ENCODE data around the gene PCBP3.

The PCBP3 gene

DNA sequence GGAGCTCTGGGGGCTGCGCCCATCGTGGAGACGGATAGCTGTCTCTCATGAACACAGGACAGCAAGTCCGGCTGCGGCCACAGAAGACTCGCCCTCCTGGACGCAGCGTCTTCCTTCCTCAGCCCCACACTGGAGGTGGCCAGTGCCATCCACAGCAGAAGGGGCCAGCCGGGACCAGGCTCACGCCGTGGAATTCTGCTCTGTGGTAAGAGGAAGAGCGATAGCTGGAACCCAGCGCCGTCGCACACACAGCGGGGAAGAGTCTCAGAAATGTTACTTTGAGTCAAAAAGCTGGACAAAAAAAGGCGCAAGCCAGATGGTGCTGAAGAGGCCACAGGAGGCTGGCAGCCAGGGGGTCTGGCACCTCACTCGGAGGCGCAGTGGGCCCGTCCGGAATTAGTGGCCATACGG, 224.2 kb downstream of the PCBP3 start:
- DNase-seq, result no peak

DNA sequence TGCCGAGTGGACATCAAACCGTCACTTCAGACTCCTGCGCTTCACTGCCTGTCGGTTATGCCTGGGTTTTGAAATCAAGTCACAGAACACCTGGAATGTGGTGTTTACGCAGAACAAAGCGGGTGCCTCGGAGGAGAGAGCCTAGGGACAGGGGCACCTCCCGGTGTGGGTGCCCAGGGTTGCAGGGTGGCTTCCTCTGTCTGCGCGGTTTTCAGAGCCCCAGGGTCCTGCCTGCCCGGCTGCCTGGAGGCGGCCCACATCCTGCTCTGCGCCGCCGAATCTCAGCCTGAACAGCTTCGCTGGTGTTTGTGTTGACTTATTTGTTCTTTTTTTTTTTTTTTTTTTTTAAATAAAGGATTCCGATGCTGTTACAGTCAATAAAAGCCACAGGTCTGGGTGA, 224.6 kb downstream of the PCBP3 start:
- no peak for DNase-seq

DNA sequence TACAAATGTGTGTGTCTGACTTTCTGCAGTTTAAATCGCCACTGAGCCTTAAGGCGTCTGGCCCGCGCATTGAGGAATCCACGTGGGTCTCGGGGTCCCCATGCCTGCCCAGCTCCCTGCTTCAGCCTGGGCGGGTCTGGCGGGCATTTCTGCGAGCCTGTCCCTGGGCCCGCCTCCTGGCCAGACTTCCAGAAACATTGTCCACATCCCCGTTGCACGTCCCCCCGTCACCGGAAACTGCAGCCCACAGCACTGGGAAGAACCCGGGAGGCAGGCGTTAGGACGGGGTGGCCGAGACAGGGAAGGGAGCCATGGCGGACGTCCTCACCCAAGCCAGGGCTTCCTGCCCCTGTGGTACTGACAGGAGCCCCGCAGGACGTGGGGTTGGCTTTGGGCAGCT, 225.0 kb downstream of the PCBP3 start:
- no peak for DNase-seq

DNA sequence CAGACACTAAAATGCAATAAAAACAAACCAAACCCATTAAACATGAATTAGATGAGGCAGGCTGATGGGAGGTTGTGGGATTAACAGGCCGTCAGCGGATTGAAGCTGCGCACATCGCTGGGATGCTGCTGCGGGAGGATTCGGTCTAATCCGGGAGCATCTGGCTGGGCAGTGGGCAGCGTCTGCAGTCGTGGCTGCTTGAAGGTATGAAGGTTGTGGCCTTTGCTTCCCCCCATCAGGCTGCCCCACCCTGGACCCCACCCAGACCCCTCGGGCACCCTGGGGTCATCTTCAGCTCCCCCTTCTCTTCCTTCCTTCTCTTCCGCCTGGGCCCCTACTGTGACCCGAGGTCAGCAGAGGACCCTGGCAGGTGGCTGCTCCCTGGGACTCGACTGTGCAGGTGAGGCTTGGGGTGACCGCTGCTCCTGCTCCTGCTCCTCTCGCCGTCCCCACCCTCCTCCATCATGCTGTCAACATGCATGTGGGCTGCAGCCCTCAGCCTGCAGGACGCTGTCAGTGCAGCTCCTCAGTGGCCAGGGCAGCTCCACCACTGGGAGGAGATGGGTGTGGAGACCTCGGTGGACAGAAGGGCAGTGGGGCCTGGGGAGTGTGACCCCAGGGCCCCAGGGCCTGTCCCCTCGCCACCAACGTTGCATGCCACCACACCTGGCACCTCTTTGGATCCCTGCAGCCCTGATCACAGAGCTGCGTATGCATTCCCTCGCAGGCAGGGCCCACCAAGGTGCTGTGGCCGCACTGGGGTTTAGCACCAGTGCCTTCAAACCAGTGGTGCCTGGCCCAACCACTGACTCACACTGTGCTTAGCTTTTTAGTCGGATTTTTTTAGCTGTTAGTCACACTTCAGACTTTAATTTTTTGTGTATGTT, 225.8 kb downstream of the PCBP3 start:
- no peak for DNase-seq

DNA sequence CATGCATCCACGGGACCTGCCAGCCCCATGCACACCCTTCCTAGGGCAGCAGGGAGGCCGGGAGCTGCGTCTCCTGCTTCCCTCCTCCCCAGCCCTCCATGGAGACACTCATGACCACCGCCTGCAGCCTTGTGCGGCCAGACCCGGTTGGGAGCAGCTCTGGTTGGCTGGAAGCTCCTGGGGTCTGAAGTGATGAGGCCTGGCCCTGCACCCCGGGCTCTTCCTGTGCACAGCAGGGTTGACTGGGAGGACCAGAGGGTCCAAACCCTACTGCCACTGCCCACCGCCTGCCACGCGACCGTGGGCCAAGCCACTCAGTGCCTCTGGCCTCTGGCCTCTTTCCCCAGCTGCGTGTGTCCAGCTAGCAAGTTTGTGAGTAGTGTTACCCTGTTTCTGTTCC, 226.9 kb downstream of the PCBP3 start:
- no peak for DNase-seq

DNA sequence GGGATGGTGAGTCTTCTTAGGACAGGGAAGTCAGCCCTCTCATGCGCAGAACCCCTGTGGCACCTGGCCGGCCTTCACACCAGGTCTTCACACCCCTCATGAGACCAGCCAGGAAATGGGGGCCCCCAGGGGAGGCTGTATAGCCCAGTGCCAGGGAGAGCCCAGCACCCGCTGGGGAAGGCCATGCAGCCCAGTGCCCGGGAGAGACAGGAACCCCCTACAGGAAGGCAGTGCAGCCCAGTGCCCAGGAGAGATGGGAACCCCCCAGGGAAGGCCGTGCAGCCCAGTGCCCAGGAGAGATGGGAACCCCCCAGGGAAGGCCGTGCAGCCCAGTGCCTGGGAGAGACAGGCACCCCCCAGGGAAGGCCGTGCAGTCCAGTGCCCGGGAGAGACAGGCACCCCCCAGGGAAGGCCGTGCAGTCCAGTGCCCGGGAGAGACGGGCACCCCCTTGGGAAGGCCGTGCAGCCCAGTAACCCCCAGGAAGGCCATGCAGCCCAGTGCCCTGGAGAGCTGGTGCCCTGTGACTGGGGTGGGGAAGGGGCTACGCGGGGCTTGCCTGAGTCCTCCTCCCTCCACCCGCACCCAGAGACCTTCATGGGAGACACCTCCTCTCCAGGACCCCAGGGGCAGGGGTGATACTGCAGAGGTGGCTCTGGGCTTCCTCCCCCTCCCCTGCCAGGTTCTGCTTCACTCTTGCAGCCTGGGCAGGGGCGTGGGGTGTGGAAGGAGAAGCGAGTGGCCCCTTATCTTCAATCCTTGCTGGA, 227.5 kb downstream of the PCBP3 start:
- no peak for DNase-seq

DNA sequence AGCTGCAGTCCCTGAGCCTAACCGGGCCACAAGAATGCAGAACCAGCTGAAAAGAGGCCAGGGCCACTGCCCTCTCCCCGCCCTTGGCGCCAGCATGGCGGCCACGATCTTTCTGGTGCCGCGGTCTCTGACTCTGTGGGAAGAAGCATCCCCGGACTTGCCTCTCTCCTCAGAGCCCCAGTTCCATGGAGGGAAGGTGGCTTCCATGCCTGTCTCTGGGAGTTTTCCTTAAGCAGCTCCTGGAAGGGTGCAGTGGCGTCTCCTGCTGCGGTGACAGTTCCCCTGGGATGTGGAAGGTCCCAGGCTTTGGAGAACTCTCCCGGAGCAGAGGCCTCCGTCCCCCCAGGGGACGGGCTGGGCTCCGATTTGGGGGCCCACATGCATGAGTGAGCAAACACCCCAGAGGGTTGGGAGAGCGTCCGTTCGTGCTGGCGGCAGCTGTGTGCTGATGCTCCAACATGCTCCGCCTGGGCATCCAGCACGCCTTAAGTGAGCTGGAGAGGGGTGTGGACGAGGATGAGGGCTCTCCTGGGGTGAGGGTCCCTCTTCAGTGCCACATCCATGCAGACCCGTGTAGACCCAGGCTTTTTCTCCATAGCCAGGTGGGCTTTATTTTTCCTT, 228.2 kb downstream of the PCBP3 start:
- no peak for DNase-seq

DNA sequence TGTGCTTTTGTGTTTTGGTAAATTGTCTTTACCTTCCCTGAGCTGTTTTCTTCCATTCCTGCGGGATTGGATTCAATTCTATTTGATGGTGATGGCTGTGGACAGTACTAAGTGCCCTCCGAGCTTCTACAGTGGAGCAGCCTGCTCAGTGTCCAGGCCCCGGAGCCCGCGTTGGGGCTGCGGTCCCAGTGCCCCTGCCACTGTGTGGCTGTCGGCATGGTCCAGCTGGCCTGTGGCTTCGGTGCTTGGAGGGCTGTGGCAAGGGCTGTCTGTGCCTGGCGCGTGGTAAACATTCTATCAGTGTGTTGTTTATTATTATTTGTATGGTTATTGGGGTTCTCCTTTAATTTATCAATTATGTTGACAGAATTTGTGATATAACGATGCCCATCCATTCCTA, 228.9 kb downstream of the PCBP3 start:
- DNase-seq, result no peak

DNA sequence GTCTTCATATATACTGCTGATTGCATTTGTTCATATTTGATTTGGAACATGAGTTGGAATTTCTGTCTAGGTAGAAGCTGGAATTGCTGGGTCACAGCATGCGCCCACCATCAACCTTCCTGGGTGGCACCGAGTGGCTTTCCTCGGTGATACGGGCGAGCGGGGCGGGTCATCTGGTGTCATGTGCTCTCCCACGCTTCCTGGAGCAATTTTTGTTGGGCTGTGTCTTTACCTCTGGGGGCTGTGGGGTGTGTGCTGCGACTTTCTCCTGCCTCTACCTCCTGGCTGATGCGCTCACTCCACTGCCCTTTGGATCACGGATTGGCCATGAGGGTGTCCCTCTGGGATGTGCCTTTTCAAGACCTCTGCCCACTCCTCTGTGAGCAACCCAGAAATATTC, 229.4 kb downstream of the PCBP3 start:
- no peak for DNase-seq

DNA sequence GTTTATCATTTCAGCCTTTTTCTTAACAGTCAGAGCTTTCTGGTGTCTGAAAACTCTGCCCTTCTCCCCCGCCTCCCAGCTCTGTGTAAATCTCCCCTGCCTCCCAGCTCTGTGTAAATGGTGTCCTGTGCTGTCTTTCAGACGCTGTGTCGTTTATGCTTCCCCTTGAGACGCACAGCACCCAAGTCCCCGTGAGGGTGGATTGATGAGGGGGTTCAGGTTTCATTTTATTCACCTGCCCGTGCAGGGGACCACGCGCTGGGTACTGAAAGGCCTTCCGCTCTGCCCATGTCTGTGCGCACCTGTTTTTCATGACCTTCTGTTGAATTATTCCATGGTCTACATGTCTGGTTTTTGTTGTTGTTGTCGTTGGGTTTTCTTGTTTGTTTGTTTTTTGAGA, 229.9 kb downstream of the PCBP3 start:
- DNase-seq, result no peak

DNA sequence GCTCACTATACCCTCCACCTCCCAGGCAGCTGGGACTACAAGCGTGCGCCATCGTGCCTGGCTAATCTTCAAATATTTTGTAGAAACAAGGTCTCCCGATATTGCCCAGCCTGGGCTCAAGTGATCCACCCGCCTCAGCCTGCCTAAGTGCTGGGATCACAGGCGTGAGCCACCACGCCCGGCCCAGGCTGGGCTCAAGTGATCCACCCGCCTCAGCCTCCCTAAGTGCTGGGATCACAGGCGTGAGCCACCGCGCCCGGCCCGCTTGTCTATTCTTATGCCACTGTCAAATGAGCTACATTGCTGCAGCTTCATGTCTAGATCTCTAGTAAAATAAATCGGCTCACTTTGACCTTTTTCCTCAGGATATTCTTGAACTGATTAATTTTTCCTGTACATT, 230.3 kb downstream of the PCBP3 start:
- DNase-seq, result no peak

DNA sequence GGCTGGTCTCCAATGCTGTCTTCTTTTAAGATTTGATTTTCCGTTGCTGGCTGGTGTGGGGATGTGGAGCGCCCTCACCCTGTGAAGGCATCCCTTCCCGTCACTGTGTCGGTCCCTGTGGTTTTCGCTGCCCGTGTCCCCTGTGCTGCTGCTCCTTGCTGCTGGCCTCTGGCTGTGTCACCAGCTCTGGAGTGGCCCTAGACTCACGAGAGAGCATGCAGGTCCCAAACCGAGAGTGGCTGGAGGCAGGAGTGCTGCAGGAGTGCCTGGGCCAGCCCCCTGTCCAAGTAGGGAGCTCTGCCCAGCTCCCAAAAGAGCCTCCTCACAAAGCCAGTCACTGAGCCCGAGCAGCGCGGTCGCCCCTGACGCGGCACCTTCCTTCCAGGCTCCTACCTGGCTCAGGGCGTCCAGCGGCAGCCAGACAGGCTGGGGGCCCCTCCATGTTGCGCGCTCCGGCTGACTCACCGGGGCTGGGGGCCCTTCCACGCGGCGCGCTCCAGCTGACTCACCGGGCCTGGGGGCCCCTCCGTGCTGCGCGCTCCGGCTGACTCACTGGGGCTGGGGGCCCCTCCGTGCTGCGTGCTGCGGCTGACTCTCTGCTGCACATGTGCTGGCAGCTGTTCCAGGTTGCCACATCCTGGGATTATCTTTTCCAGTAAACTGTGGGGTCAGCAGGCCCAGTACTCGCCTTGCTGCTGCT, 231.3 kb downstream of the PCBP3 start:
- no peak for DNase-seq

DNA sequence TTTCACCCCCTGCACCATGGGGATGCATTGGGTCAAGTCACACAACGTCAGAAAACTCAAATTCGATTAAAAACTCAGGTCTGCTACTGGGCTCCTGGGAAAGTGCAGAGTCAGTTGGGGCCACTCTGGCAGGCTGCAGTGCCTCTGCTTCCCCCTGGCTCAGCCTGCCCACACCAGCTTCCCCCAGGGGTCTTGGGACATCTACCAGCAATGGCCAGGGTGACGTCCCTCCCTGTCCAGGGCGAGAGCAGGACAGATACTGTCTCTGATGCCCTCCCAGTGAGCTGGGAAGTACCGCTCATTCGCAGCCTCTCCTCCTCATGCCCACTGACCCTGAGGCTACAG, 231.9 kb downstream of the PCBP3 start:
- DNase-seq, result no peak

DNA sequence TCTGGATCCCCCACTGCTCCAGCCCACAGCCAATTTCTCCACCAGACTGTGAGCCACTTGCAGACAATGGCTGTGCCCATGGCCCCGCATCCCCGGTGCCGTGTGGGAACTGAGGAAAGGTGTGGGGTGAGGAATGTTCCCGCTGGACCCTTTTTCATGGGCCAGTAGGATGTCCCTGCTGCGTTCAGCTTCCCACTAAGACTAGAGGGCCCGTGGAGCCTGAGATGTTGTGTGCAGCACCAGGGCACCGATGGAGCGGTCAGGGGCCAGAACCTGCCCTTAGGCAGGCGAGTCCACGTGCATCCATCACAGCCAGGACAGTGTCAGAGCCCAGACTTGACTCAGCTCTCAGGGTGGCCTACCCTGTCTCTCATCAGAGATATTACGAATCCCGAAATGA, 232.4 kb downstream of the PCBP3 start:
- no peak for DNase-seq

DNA sequence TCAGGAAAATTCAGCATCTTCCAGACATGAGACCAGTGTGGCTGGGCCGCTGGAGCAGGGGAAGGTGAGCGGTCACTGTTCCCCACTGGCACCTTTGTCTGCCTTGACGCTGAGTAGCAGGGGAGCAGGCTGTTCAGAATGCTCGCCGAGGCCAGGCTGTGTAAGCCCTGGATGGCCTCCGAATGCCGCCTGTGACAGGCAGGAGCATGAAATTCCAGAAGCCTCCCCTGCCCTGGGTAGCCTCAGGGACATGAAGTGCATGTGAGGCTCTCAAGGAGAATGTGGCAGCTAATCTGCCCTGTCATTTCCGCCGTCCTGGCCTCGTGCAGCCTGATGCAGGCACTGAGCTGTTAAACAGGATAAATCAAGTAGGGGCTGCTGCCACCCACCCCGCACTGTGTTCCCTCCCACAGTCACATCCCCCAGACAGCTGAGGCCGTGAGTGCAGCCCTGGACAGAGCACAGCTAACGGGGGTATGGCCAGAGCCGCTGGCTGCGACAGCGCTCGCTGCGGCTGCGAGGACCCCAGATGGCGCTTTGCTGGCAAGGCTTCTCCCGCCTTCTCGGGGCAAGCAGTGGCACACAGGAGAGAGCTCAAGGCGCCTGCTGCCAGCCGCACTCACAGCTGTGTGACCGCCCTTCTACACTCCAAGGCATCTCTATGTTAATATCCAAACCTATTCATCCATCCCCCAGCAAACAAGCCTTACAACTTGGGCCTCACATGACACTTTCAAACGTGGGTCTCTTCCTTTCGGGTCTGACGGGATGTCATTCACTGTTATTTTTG, 233.1 kb downstream of the PCBP3 start:
- no peak for DNase-seq

DNA sequence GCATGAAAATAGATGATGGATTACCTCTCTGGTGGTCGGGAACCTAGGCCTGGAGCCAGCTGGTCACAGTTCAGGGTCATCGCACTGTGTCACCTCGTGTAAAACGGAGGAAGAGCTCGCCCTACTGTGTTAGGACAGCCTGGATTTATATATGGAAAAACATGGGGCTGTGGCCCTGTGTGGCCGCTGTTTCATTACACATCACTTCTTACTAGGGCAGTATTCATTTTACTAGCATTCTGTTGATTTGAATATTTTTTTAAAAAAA, 233.6 kb downstream of the PCBP3 start:
- no peak for DNase-seq

DNA sequence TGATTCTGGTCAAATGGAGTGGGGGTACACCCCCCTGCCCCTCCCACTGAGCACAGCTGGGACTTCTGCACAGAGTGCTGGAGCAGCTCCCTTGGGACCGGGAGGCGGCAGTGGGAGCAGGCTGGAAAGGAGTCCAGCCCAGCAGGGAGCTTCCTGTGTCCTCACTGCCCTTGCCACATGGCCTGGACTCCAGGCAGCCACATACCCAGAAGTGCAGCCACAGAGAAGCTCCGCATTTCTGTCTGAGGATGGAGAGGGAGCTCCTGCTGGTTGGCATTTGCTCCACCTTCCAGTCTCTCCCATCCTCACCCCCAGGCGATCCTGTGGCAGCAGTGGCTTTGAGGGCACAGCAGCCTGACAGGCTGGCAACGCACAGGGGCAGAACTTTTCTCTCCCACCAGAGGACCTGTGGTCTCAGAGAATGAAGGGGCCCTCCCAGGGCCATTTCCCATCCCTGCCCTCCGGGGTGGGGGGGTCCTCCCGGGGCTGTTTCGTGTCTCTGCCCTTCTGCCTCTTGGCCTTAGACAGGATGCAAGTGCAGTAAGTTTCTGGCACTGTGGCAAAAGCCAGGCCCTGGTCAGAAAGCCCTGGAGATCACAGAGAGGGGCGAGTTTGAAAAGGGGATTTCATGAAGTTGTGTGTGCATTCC, 234.4 kb downstream of the PCBP3 start:
- DNase-seq, result no peak

DNA sequence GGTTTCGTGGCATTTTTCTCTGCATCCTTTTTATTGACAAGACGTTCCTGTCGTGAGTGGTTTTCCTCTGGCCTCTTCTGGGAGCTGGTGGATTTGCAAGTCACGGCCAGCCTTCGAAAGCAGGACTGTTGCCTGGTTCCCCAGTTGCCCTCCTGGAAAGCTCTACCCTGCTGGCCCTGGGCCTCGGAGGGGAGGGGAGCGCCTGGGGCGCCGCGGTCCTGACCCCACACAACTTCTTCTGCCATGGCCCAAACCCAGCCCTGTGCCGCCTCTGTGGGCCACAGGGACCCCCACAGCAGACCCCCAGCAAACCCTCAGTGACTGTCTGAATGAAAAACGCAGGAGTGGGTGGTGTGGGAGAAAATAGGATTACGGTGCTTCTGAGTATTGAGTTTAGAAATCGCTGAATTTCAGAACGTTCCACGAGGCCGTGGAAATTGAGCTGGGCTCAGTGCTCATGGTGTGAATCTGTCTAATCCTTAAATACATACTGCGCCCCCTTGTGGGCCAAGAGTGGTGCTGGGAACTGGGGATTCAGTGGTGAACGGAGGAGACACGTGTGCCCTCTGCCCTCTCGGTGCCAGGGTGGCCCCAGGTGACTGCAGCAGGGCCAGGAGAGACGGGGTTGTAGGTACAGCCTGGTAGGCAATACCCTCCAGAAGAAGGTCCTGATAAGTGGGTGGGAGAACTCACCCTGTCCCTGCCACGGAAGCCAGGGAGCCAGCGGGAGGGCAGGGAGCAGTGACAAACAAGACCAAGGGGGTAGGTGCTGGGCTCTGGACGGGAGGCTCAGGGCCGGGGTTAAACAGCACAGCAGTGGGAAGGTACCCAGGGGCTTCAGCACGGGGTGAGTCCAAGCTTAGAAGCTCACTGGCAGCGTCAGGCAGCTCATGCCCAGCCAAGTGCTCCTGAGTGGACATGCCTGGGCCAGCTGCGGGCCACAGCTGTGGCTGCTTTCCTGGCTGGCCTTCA, 236.9 kb downstream of the PCBP3 start:
- no peak for DNase-seq

DNA sequence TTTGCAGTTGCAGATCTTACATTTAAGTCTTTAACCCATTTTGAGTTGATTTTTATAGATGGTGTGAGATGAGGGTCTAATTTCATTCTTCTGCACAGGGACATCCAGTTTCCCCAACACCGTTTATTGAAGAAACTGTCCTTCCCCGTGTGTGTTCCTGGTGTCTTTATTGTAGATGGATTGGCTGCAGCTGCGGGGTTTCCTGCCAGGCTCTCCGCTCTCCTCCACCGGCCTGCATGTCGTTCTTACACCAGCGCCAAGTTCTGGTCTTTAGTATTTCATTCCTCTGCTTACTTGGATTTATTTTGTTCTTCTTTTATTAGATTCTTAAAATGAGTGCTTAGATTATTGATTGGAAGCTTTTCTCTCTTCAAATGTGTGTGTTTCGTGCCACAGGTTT, 239.1 kb downstream of the PCBP3 start:
- no peak for DNase-seq

DNA sequence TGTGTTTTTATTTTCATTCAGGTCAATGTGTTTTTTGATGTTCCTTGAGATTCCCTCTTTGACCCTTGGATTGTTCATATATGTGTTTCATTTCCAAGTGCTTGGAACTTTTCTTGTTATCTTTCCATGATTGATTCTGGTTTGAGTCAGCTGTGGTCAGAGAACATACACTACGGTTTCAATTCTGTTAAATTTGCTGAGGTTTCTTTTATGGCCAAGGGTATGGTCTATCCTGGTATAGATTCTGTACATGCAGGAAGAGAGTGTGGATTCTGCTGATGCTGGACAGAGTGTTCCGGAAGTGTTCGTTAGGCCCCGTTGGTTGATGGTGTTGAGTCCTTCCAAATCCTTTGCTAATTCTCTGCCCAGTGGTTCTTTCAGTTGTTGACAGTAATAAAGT, 239.6 kb downstream of the PCBP3 start:
- DNase-seq, result no peak

DNA sequence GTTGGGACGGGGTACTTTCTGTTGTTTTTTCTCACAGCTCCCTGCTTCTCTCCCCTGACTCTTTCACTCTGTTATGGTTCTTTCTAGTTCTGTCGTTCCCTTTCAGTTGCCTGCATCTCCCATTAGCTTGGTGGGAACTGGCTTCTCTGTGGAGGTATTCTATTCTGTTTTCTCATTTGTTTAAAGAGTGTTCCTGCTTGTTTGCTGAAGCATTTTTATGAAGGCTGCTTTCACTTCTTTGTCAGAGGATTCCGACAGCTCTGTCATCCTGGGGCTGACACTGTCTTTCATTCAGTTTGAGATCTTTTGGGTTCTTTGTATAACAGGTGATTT, 242.0 kb downstream of the PCBP3 start:
- DNase-seq, result no peak
